ENCODE results near the gene JCHAIN. TPM values are rescaled to one million over a fixed set of nuclear protein-coding genes. Genes with fewer than 3 reads are reported as not detected.

Gene JCHAIN
- total and polyA plus RNA-seq, 9 of the 15 experiments (the other 6 are each of a cell fraction or from before 2014, with no cell fraction given), result 0.04 to 0.68 (median 0.26) TPM; not detected in 5

- Histone ChIP-seq H3K9me3 (replicated peaks; ENCODE audit: control insufficient read depth, insufficient read depth, low read depth, low read length) (no peaks in the 10 kb centered on the region), H3K4me3 (peak within 1 kb of the TSS; percentile 76), H3K4me2 (ENCODE audit: insufficient read depth, low read length) (peak within 1 kb of the TSS; percentile 100), H3K9me1 (ENCODE audit: control insufficient read depth, insufficient read depth, low read length) (no peaks in the 10 kb centered on the region), H3K27ac (ENCODE audit: extremely low read depth, low read depth, low read length) (peak within 1 kb of the TSS; percentile 82), H3K9ac (ENCODE audit: insufficient read depth in 1 of 2, low read depth in 2 of 2, low read length in 2 of 2) (peak within 1 kb of the TSS; percentile 90 to 96), H2AFZ (ENCODE audit: low read depth, low read length) (peak within 1 kb of the TSS; percentile 96), H3K79me2 (ENCODE audit: control insufficient read depth, insufficient read depth, low read length) (peaks cover 42% of the 10 kb centered on the region), H3K4me1 (replicated peaks in 1 of 2; ENCODE audit: control insufficient read depth in 2 of 2, insufficient read depth in 2 of 2, low read length in 2 of 2) (peaks cover 7 to 12% of the 10 kb centered on the region in 2 experiments), H3K36me3 (ENCODE audit: control insufficient read depth, insufficient read depth, low read length) (peaks cover 24% of the 10 kb centered on the region), H4K20me1 (replicated peaks; ENCODE audit: control insufficient read depth, insufficient read depth, low read length) (peaks cover 14% of the 10 kb centered on the region; the same call in 1 of the 2 replicates), H3K27me3 (ENCODE audit: control insufficient read depth in 2 of 2, insufficient read depth in 2 of 2, low read length in 2 of 2) (no peaks in the 10 kb centered on the region)
- POLR2A ChIA-PET, result interaction anchor here (0.7 to 2.4 kb wide), 5 partner anchors 9 to 26 kb away, joined by 3 to 15 read pairs (median 4); no protein-coding TSS in a partner anchor
- in situ Hi-C loops (cut with MboI), result no loop called here
- TSS peak; percentile 99 for BruUV-seq (replicated peaks)
- FAIRE-seq, result peak; percentile 98
- DNase-seq (ENCODE audit: extremely low read depth in 1 of 4, low spot score in 3 of 4), result peak; percentile 81 to 97 (median 87)
- under 1% methylated on average over 70 of the region's 70 CpGs for WGBS (ENCODE audit: insufficient coverage, low coverage, missing lambda C conversion rate)
- peak; percentile 96 for ATAC-seq
- intact Hi-C loops (cut with micrococcal nuclease), result loop anchor here (1.0 to 5.0 kb wide), 2 partner anchors 17 to 36 kb away; no protein-coding TSS in a partner anchor
- CTCF ChIA-PET (ENCODE audit: low intra/inter-chr PET ratio), result interaction anchor here (0.7 kb wide), 1 partner anchor 238 kb away, joined by 5 read pairs; no protein-coding TSS in a partner anchor
- TF ChIP-seq FOXM1 (IDR thresholded peaks at IDR 0.05; ENCODE audit: low read depth) (peak; percentile 71; the same call in 1 of the 2 replicates), FOXM1 (CRISPR knock-in tag; IDR thresholded peaks at IDR 0.05; ENCODE audit: low read depth) (no peak), SREBF1 (IDR thresholded peaks at IDR 0.05; ENCODE audit: borderline replicate concordance, low read depth, low read length) (no peak), SMARCC2 (IDR thresholded peaks at IDR 0.05; ENCODE audit: low read depth) (peak; percentile 39; the same call in 1 of the 2 replicates), ZNF668 (CRISPR knock-in tag; IDR thresholded peaks at IDR 0.05) (no peak), REST (IDR thresholded peaks at IDR 0.05; ENCODE audit: borderline replicate concordance) (peak; percentile 71), REST (CRISPR knock-in tag; IDR thresholded peaks at IDR 0.05; ENCODE audit: low read depth) (no peak), ZNF277 (CRISPR knock-in tag; IDR thresholded peaks at IDR 0.05; ENCODE audit: borderline replicate concordance) (no peak), HNRNPLL (IDR thresholded peaks at IDR 0.05; ENCODE audit: low read depth, low read length, poor library complexity, severe bottlenecking) (peak; percentile 85)
Measured at GRCh38 chr4:70687821-70688794, 21.8 kb upstream of the JCHAIN start, which contains the start of gene UTP3. Gene UTP3 (plus strand): TSS chr4:70688532. CDS start chr4:70688678, 146 bp downstream.
